GM23248 (cell line): Measurements from ENCODE around the gene DIPK1B. TPM values are rescaled to one million over a fixed set of nuclear protein-coding genes. Genes with fewer than 3 reads are reported as not detected.

ENCODE experiments used
- DNase-seq: peaks from one replicate; pipeline ENCODE4 v3.0.0-alpha.2; 2015
- H2AFZ ChIP-seq: fragments of 200-600 bp; sonication (generic); 2 replicates; pipeline ENCODE4 v1.6.1; 2016; ENCODE audit warnings: antibody characterized with exemption
- H3F3A ChIP-seq: fragments of 200-600 bp; sonication (generic); 2 replicates; pipeline ENCODE4 v1.6.1; 2016; ENCODE audit warnings: mild to moderate bottlenecking, antibody characterized with exemption, mixed run types; ENCODE audit not compliant: insufficient read depth
- H3K27ac ChIP-seq: fragments of 200-600 bp; sonication (generic); 2 replicates; pipeline ENCODE4 v1.5.1; 2016; ENCODE audit warnings: mild to moderate bottlenecking
- H3K27me3 ChIP-seq: fragments of 200-600 bp; sonication (generic); replicated peaks from 2 replicates; pipeline ENCODE4 v1.6.1; 2016; ENCODE audit warnings: mild to moderate bottlenecking; ENCODE audit not compliant: insufficient read depth
- H3K36me3 ChIP-seq: fragments of 200-600 bp; sonication (generic); 2 replicates; pipeline ENCODE4 v1.6.1; 2016; ENCODE audit warnings: low read depth, mild to moderate bottlenecking
- H3K4me1 ChIP-seq: fragments of 200-600 bp; sonication (generic); 2 replicates; pipeline ENCODE4 v1.6.1; 2016; ENCODE audit warnings: mild to moderate bottlenecking; ENCODE audit not compliant: insufficient read depth
- H3K4me2 ChIP-seq: fragments of 200-600 bp; sonication (generic); one replicate; pipeline ENCODE4 v1.6.1; 2016; ENCODE audit warnings: mild to moderate bottlenecking; ENCODE audit not compliant: unreplicated experiment
- H3K4me3 ChIP-seq: fragments of 200-600 bp; sonication (generic); 2 replicates; pipeline ENCODE4 v1.5.1; 2016; ENCODE audit warnings: mild to moderate bottlenecking
- H3K79me2 ChIP-seq: fragments of 200-600 bp; sonication (generic); 2 replicates; pipeline ENCODE4 v1.6.1; 2016; ENCODE audit warnings: mild to moderate bottlenecking; ENCODE audit not compliant: insufficient read depth
- H3K9ac ChIP-seq: fragments of 200-600 bp; sonication (generic); 2 replicates; pipeline ENCODE4 v1.6.1; 2016; ENCODE audit warnings: mild to moderate bottlenecking
- H3K9me2 ChIP-seq: fragments of 200-600 bp; sonication (generic); 2 replicates; pipeline ENCODE4 v1.6.1; 2016; ENCODE audit warnings: mixed run types, mild to moderate bottlenecking, moderate library complexity; ENCODE audit not compliant: insufficient read depth
- H3K9me3 ChIP-seq: fragments of 200-600 bp; sonication (generic); one replicate; pipeline ENCODE4 v1.6.1; 2017; ENCODE audit warnings: low read depth
- H4K20me1 ChIP-seq: fragments of 200-600 bp; sonication (generic); 2 replicates; pipeline ENCODE4 v1.6.0; 2016; ENCODE audit not compliant: insufficient read depth
- EZH2 ChIP-seq: fragments of 200-600 bp; sonication (generic); IDR thresholded peaks from 2 replicates; pipeline ENCODE4 v1.6.1; 2018; ENCODE audit warnings: antibody characterized with exemption, mild to moderate bottlenecking; ENCODE audit not compliant: insufficient read depth, poor library complexity, severe bottlenecking
- EZH2phosphoT487 ChIP-seq: fragments of 200-600 bp; sonication (generic); IDR thresholded peaks from 2 replicates; pipeline ENCODE4 v1.6.1; 2018; ENCODE audit warnings: antibody characterized with exemption, moderate library complexity, mild to moderate bottlenecking, low read depth; ENCODE audit not compliant: insufficient read depth
- WGBS, 2 experiments: methylation state at CpG; one replicate each; pipeline ENCODE4 v1.1.6; 2015 to 2017; ENCODE audit warnings: low lambda C conversion rate in 2 of 2, low coverage in 1 of 2; ENCODE audit errors: missing lambda C conversion rate in 2 of 2; 5-methylcytosine and 5-hydroxymethylcytosine counted together
- in situ Hi-C: fragments of 300-500 bp; cut with MboI; formaldehyde crosslinking; loops from 2 replicates; pipeline ENCODE4 v1.15.0; 2020
- polyA plus RNA-seq: library from polyadenylated mRNA; unstranded; fragments of >200 nt; fragmentation: Nextera tagmentation; extraction: Ambion mirVana; gene quantifications from 2 replicates; pipeline ENCODE4 v1.2.1, GENCODE V29; 2016
- total RNA-seq: library from RNA; depleted of rRNA; stranded (reverse); fragments of >200 nt; shearing (Covaris generic); gene quantifications from 2 replicates; pipeline ENCODE4 v1.2.3, GENCODE V29; 2014

DIPK1B gene
- total and polyA plus RNA-seq, 2 experiments from 2014 or later, result not detected

DNA sequence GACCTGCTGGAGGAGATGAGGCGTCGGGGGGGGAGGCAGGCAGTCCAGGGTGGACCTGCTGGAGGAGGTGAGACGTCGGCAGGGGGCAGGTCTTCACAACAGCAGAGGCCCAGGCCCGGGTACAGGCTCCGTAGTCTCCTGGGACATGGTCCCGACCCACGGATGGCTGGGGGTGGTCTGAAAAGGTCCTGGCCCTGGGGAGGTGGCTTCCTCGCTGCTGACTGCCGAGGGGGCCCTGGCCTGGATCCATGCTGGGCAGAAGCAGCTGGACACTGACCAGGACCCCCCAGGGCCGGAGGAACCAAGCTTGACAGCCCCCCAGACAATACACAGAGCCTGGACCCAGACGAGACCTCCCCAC, 41.1 kb upstream of the DIPK1B start:
- no peak for TF ChIP-seq EZH2phosphoT487
- TF ChIP-seq EZH2, result no peak
- H3K27me3 ChIP-seq, result no peaks in the 10 kb centered on the region
- H3F3A ChIP-seq, result no peaks in the 10 kb centered on the region
- H3K79me2 ChIP-seq, result no peaks in the 10 kb centered on the region
- in situ Hi-C loops, result no loop called here
- H4K20me1 ChIP-seq, result no peaks in the 10 kb centered on the region
- no peak overlapping the region for H3K4me3 ChIP-seq
- H3K9me2 ChIP-seq, result no peaks in the 10 kb centered on the region
- no peak overlapping the region for H3K4me2 ChIP-seq
- H3K9ac ChIP-seq, result no peak overlapping the region
- no peaks in the 10 kb centered on the region for H3K4me1 ChIP-seq
- no peak overlapping the region for H2AFZ ChIP-seq
- no peak for DNase-seq
- 10 to 19% methylated on average over 8 to 12 of the region's 12 CpGs for WGBS, 2 experiments
- no peaks in the 10 kb centered on the region for H3K36me3 ChIP-seq
- H3K27ac ChIP-seq, result no peak overlapping the region
- no peaks in the 10 kb centered on the region for H3K9me3 ChIP-seq

- no peak overlapping the region for H3K4me2 ChIP-seq
- no peaks in the 10 kb centered on the region for H3K9me3 ChIP-seq
- no peaks in the 10 kb centered on the region for H3K27me3 ChIP-seq
- no peaks in the 10 kb centered on the region for H3K79me2 ChIP-seq
- no peaks in the 10 kb centered on the region for H4K20me1 ChIP-seq
- no peaks in the 10 kb centered on the region for H3F3A ChIP-seq
- H3K27ac ChIP-seq, result no peak overlapping the region
- 46 to 48% methylated on average over 25 to 26 of the region's 27 CpGs for WGBS, 2 experiments
- in situ Hi-C loops, result no loop called here
- H3K9ac ChIP-seq, result no peak overlapping the region
- H2AFZ ChIP-seq, result no peak overlapping the region
- H3K36me3 ChIP-seq, result no peaks in the 10 kb centered on the region
- no peak overlapping the region for H3K4me3 ChIP-seq
- H3K9me2 ChIP-seq, result no peaks in the 10 kb centered on the region
- H3K4me1 ChIP-seq, result no peaks in the 10 kb centered on the region
- TF ChIP-seq EZH2, result no peak
- TF ChIP-seq EZH2phosphoT487, result no peak
- DNase-seq, result peak; percentile 59
These were observed 40.5 kb upstream of the DIPK1B start for GRCh38 chr9:136671646-136672430.

DNA sequence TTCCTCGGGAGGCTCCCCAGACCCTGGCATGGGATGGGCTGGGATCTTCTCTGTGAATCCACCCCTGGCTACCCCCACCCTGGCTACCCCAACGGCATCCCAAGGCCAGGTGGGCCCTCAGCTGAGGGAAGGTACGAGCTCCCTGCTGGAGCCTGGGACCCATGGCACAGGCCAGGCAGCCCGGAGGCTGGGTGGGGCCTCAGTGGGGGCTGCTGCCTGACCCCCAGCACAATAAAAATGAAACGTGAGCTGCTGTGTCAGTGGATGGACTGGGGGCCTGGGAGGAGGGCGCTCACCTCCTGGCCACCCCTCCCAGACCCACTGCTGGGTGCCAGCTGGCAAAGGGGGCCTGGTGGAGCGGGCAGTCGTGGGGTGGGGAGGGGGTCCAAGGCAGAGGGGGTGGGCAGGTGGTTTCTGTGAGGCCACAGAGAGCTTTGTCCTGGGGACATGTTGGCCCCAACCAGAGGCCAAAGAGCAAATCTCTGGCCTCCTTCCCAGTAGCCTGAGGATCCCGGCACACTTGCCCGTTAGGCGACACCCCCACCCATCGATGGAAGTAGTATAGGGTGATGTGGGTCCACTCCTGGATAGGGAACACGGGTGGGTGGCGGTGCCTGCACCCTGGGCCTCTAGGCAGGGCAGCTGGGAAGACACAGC, 39.8 kb upstream of the DIPK1B start:
- 80 to 82% methylated on average over 11 to 14 of the region's 14 CpGs for WGBS, 2 experiments
- no peaks in the 10 kb centered on the region for H4K20me1 ChIP-seq
- no peaks in the 10 kb centered on the region for H3F3A ChIP-seq
- no peak overlapping the region for H3K27ac ChIP-seq
- H3K9me3 ChIP-seq, result no peaks in the 10 kb centered on the region
- no peak overlapping the region for H3K4me2 ChIP-seq
- in situ Hi-C loops, result no loop called here
- DNase-seq, result no peak
- H3K9me2 ChIP-seq, result no peaks in the 10 kb centered on the region
- H3K4me3 ChIP-seq, result no peak overlapping the region
- no peaks in the 10 kb centered on the region for H3K27me3 ChIP-seq
- no peaks in the 10 kb centered on the region for H3K79me2 ChIP-seq
- no peaks in the 10 kb centered on the region for H3K4me1 ChIP-seq
- no peaks in the 10 kb centered on the region for H3K36me3 ChIP-seq
- H3K9ac ChIP-seq, result no peak overlapping the region
- no peak for TF ChIP-seq EZH2
- TF ChIP-seq EZH2phosphoT487, result no peak
- no peak overlapping the region for H2AFZ ChIP-seq

GRCh38 chr9:136673088-136673974, 39.0 kb upstream of the DIPK1B start:
- no peaks in the 10 kb centered on the region for H3F3A ChIP-seq
- H3K4me3 ChIP-seq, result no peak overlapping the region
- H3K27me3 ChIP-seq, result no peaks in the 10 kb centered on the region
- no peak overlapping the region for H2AFZ ChIP-seq
- no peak overlapping the region for H3K27ac ChIP-seq
- no peaks in the 10 kb centered on the region for H3K9me2 ChIP-seq
- H3K9me3 ChIP-seq, result no peaks in the 10 kb centered on the region
- no peak for DNase-seq
- in situ Hi-C loops, result no loop called here
- TF ChIP-seq EZH2phosphoT487 (no peak), EZH2 (no peak)
- no peak overlapping the region for H3K9ac ChIP-seq
- no peaks in the 10 kb centered on the region for H4K20me1 ChIP-seq
- H3K4me2 ChIP-seq, result no peak overlapping the region
- 91 to 94% methylated on average over 19 to 31 of the region's 35 CpGs for WGBS, 2 experiments
- no peaks in the 10 kb centered on the region for H3K79me2 ChIP-seq
- H3K4me1 ChIP-seq, result no peaks in the 10 kb centered on the region
- H3K36me3 ChIP-seq, result no peaks in the 10 kb centered on the region
